CD4-positive, alpha-beta T cell treated with Interleukin-6 at 100 ng/mL for 8 hours (primary cell): ENCODE results near the gene SLC1A6.
"Not testable (repeated sequence)": the region's sequence is repeated elsewhere in the genome, so short reads cannot be mapped to it uniquely, and the experiment has no call there.

Experiments used
- DNase-seq: peaks from one replicate; pipeline ENCODE4 v3.0.0-alpha.2; 2020; ENCODE audit warnings: mixed read lengths, low spot score

The SLC1A6 gene

DNA sequence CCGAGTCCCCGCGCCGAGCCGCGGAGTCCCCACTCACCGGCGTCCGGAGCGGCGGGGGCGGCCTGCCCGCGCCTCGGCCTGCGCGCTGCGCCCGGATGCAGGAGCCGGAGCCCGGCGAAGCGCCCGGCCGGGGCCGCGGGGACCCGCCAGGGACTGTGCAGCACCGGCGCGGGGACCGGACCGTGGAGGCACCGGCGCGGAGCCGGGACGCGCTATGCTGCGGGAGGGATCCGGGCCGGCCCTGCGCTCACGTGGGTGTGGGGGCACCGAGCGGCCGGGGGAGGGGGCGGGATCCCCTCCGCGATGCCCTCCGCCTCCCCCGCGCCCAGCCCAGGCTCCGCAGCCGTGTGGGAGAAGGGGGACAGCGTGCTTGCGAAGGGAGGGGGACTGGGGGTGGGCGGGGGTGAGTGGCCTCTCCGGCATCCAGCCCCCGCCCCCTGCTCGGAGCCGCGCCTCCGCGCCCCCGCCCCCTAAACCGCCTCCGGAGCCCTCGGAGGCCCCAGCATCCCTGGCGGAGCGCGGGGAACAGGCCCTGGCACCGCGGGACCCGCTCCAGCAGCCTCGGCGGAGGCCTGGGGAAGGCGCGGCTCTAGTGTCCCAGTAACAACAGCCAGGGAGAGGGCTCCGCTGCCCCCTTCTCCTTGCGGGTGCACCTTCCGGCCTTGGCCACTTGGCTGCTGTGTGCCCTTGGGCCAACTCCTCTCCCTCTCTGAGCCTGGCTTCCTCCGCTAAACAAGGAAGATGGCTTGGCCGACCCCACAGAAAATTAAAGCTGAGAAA, at the start of gene SLC1A6:
TSS of gene SLC1A6 (minus strand) at position 389 of the 780 bp plus-strand sequence. CDS start 6,954 bp downstream, outside the sequence.
- no peak for DNase-seq

DNA sequence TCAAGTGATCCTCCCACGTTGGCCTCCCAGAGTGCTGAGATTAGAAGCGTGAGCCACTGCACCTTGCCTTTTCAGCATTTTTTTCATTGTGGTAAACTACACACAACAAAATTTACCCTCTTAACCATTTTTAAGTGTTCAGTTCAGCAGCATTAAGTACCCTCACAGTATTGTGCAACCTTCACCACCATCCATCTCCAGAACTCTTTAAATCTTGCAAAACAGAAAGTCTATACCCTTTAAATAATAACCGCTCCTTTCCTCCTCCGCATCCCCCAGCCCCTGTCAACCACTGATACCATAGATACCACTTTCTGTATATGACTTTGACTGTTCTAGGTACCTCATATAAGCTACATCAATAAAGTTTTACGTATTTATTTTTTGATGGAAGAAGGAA, 48.8 kb upstream of the SLC1A6 start:
- no peak for DNase-seq

DNA sequence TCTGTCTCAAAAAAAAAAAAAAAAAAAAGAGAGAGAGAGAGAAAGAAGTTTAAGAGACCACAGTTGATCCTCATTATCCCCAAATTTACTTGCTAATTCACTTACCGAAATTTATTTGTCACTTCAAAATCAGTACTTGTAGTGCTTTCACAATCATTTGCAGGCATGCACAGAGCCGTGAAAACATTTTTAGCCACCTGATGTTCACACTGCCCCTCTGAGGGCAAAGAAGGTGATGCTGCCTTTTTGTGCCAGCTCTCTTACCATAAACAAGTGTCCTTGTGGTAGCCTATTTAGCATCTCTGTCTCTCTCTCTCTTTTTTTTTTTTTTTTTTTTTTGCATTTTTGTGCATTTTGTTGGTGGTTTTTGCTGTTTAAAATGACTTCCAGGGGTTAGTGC, 45.6 kb upstream of the SLC1A6 start:
- no peak for DNase-seq

DNA sequence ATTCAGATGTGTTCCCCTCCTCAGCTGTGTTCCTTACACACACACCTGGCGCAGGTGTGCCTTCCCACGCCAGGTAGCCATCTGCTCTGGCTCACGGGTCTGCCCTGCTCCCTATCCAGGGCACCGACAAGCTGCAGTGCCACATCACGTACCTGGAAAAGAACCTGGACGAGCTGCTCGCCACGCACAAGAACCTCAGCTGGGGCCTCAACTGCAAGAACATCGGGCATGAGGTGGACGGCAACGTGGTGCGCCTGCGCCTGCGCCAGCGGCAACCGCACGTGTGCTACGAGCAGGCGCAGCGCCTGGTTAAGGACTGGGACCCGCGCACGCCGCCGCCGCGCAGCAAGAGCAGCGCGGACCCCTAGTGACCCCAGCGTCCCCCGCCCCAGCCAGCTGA, 43.1 kb upstream of the SLC1A6 start:
- no peak for DNase-seq

DNA sequence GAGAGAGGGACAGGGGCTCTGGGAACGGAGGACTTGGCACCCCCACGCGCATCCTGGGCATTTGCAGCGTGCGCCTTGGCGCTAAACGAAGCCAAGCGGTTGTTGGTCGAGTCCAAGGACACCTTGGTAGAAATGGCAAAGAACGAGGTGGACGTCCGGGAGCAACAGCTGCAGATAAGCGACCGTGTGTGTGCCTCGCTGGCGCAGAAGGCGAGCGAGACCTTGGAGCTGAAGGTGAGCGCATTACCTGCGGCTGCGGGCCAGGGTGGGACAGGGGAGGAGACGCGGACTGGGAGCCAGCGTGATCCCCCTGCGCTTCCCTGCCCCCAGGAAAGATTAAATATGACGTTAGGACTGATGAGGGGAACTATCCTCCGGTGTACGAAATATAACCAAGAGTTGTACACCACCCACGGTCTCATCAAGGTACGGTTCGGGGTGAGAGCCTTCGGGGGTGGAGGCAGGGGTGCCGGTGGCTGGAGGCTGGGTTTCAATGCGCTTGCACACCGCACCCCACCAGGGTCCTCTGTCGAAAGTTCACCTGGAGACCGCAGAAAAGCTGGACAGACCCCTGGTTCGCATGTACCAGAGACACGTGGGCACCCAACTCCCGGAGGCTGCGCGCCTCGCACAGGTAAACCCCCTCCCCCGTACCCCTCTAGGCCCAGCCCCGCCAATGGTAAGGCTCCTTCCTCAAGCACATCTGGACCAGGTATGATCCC, 41.8 kb upstream of the SLC1A6 start:
- no peak for DNase-seq

DNA sequence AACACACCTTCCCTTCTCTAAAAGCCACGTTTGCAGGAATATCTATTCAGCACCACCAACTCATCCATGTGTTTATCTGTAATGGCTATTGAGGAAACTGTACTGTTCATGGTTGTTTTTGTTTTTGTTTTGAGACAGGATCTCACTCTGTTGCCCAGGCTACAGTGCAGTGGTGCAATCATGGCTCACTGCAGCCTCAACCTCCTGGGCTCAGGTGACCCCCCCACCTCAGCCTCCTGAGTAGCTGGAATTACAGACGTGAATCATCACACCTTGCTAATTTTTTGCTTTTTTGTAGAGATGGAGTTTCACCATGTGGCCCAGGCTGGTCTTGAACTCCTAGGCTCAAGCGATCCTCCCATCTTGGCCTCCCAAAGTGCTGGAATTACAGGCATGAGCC, 39.2 kb upstream of the SLC1A6 start:
- not testable (repeated sequence) for DNase-seq

DNA sequence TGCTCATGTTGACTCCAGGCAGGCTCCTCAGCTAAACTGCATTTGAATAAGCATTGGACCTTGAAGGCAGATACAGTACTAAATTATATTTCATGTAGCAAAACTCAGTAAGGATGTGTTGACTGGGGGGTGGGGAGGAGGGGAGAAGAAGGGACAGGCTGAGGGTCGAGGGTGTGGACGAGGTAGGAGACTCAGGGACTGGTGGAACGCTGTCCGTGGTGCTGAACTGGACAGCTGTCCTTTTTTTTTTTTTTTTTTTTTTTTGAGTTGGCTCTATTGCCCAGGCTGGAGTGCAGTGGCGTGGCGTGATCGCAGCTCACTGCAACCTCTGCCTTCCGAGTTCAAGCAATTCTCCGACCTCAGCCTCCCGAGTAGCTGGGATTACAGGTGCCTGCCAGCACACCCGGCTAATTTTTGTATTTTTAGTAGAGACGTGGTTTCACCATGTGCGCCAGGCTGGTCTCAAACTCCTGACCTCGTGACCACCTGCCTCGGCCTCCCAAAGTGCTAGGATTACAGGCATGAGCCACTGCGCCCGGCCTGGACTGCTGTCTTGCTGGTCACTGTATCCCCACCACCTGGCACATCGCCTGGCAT, 36.4 kb upstream of the SLC1A6 start:
- DNase-seq = no peak

DNA sequence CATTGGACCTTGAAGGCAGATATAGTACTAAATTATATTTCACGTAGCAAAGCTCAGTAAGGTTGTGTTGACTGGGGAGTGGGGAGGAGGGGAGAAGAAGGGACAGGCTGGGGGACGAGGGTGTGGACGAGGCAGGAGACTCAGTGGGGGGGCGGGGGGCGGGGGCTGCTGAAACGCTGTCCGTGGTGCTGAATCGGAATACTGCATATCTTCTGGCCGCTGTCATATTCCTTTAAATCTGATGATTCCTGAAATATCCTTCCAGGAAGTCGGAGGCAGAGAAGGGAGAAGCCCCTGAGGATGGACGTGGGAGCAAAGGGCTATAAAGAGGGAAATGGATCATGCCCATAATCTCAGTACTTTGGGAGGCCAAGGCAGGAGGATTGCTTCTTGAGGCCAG, 34.9 kb upstream of the SLC1A6 start:
- no peak for DNase-seq

DNA sequence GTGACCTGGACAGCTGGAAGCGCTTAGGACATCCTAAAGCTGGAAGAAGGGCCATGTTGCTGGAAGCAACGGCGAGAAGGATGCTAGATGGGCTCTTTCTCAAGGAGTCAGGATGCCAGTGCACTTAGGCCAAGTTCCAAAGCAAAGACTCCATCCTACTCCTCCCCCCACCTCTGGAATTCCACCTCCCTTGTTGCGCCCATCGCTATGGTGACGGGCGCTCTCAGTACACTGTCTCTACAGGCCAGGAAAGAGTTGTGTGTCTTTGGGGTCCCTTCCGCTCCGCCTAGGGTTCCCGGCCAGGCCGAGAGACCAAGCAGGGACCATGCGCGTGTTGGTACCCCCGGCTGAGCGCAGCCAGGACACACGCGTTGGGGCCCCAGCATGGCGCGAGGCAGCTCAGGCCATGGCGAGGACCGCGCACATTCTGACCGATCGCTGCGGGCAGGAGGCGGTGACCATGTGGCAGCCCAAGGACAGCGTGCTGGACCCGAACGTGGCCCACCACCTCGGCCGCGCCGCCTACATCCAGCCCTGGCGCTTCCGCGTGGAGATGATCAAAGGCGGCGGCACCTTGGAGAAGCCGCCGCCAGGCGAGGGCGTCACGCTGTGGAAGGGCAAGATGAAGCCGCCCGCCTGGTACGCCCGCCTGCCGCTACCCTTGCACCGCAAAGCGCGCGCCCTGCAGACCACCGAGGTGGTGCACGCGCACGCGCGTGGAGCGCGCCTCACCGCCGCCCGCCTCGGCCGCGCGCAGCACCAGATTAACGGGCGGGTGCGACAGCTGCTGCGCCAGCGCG, 31.0 kb upstream of the SLC1A6 start:
- DNase-seq = no peak

DNA sequence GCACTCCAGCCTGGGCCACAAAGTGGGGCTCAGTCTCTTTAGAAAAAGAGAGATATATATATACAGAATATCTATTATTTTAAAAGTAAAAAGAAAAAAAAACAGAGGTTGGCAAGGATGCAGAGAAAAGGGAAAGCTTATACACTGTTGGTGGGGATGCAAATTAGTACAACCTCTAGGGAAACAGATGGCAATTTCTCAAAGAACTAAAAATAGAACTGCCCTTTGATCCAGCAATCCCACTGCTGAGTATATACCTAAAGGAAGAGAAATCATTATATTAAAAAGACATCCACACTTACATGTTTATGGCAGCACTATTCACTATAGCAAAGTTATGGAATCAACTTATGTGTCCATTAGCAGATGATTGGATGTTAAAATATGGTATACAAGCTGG, 28.6 kb upstream of the SLC1A6 start:
- no peak for DNase-seq

DNA sequence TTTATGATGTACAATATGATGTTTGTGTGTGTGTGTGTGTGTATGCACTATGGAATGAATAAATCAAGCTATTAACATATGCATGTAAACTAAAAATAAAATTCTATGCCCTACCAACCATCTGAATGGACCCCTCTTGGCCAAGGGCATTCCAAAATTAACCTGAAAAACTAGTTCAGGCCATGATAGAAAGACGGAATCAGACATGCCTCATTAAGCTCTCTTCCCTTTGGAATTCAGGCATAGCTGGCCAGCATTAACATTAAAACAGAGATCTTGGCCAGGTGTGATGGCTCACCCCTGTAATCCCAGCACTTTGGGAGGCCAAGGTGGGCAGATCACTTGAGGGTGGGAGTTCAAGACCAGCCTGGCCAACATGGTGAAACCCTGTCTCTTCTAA, 18.3 kb upstream of the SLC1A6 start:
- DNase-seq = no peak

DNA sequence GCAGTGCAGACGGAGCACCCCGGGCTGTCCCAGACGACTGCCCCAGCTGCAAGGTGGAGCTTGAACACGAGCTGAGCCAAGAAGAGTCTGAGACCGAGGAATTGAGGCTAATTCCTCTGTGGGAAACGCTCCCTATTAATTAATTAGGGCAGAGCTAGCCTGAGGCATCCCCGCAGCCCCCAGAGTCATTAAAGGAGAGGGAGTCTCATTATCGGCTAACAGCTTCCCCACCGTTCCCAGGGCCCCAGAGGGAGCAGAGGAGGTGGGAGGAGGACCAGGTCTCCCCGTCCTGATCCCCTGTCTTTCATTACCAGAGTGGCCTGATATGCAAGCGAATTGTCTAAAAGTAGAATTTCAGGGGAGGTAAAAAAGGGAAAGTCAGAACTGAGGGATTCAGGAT, 13.1 kb upstream of the SLC1A6 start:
- DNase-seq = no peak

DNA sequence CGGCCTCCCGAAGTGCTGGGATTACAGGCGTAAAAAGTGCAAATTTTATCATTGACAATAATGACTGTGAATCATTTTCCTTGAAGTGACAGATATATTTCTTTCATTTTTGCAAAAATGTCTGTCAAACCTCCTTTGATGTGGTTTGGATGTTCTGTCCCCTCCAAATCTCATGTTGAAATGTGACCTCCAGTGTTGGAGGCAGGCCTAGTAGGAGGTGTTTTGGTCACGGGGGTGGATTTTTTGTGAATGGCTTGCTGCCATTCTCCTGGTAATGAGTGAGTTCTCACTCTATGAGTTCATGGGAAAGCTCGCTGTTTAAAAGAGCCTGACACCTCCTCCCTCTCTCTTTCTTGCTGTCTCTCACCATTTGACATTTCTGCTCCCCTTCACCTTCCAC, 5.5 kb upstream of the SLC1A6 start:
- DNase-seq = no peak

DNA sequence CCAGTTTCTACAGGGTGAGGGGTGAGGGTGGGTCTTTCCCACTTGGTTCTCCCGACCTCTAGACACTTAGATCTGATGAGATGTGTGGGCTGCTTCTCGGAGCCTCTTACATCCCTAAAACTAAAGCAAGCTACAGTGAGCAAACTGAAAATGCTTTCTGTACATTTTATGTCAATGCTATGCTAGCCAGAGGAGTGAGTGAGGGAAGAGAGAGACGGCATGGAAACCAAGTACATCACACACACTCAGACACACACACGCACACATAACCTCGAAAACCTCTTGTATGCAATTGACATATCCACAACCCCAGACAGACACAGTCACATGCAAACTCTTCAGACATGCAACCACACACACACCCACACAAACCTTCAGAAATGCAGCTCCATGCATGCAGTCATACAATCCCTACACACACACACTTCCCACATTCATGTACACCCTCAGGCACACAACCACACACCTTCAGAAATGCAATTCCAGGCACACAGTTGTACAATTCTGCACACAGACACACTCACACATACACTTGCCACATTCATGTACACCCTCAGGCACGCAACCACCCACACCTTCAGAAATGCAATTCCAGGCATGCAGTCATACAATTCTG, 1.4 kb downstream of the SLC1A6 start:
- no peak for DNase-seq

DNA sequence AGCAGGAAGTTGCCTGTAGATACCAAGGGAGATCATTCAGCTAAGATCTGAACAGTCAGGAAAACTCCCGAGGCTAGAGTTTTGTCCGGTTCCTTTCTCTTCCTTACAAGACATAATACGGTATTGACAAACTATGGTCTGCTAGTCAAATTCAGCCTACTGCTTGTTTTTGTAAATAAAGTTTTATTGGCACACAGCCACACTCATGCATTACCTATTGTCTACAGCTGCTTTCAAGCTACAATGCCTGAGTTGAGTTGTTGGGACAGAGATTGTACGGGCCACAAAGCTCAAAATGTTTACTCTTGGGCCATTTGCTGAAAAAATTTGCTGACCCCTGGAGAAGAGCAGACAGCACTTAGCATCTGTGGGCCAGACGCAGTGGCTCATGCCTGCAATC, 2.5 kb downstream of the SLC1A6 start:
- no peak for DNase-seq

DNA sequence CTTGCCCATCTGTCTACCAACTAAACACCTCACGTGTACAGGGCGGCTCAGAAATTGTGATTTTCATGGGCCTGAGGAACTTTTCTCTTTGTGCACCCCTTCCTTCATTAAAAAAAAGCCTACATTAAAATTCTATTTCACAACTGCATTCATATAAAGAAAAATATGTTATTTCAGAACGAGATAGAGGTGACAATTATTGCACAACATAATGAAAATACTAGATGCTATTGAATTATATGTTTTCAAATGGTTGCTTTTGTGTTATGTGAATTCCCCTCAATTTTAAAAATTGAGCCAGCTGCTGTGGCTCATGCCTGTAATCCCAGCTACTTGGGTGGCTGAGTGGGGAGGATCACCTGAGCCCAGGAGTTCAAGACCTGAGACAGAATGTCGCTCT, 5.2 kb downstream of the SLC1A6 start:
- no peak for DNase-seq

DNA sequence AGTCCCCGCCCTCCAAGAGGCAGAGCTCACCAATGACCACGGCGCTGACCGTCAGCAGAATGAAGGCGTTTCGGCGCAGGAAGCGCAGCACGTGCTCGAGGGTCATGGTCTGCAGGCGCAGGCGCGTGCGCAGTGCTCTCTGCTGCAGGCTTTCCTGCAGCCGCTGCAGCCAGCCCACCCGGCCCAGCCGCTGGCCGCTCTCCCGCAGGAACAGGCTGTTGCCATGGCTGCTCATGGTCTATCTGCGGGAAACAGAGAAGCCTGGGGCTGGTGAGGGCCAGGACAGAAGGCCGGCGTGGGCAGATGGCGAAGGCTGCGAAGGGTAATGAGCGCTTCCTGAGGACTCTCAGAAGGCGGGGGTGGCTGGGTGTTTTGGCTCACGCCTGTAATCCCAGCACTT, 7.0 kb downstream of the SLC1A6 start:
- no peak for DNase-seq

DNA sequence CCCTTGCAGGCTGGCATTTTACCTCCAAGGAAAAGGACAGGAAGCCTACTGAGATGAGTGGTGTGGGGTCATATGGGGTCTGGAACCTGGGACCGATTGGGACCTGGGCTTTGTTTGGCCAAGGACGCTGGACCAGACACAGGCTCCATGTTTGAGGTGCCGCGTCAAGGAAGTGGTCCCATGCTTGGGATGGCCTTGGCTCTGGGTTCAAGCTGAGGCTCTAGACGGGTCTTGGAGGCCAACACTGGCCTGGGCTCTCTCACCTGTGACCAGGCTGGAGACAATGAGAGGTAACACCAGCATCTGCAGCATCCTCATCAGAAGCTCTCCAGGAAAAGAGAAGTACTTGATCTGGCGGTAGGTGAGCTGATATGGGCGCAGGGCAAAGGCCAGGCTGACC, 8.2 kb downstream of the SLC1A6 start:
- DNase-seq = no peak

DNA sequence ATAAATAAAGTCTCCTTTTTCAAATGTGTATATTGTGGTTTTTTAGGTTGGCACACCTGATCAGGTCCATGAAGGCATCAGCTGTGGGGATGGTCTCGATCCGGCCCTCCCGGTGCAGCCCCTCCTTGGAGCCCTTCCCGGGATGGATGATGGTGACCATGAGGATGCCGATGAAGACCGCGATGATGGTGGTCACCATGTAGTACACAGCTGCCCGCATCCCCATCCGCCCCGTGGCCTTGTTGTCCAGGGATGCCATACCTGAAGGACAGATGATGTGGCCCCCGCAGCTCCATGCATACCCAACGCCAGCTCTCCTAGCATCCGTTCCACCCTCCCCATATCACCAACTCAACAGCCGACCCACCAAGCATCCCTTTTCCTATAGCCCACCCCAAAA, 11.4 kb downstream of the SLC1A6 start:
- no peak for DNase-seq

DNA sequence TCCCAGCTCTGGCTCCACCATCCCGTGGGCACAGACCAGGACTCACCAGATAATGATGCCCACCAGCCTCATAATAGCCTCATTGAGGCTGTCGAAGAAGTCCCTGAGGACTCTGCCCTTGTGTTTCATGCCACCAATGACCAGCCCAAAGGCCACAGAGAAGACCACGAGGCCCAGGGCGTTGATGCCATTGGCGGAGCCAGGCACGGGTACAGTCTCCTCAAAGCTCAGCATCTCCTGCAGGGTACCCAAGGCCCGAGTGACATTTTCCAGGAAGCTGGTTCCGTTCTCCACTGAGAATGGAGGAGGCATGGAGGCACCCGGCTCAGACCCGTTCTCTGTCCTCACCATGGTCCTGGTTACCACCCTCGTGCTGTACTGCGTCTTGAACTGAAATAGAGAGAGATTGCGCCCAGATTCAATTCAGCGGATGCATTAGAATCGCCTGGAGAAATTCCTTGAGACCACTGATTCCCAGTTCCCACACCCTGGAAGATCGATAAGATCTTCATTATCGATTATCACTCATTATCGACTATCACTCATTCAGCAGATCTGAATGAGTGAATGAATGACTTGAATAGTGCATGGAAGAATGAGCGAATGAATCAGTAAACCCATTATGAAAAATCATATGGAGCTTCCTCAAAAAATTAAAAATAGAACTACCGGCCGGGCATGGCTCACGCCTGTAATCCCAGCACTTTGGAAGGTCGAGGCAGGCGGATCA, 17.5 kb downstream of the SLC1A6 start:
- no peak for DNase-seq

DNA sequence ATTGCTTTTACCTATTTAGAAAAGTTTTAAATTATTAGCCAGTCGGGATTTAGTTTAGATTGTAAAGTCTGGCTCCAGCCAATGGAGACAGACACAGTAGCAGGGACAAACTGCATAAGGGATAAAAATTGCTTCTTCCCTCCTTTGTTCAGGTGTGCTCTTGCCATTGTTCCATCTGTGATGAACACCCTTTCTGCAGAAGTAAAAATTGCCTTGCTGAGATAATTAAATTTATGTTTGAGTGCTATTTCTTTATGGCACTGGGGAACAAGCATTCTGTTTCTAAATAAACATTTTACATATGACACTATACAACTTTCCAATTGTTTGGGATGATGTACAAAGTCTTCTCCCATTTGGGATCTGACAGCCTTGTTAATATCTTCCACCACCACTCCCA, 20.4 kb downstream of the SLC1A6 start:
- DNase-seq = no peak
